Caco-2 (cell line): Measurements from ENCODE around the gene AMHR2. TPM values are rescaled to one million over a fixed set of nuclear protein-coding genes. Genes with fewer than 3 reads are reported as not detected.
A peak's percentile ranks its signal among the peaks of the same experiment; 100 is the strongest.

Experiments used
- BruUV-seq: library from RNA; stranded (reverse); fragments of 400-500 nt; replicated peaks from 2 replicates; lab custom pipeline; 2021; lab: Mats Ljungman, UMichigan
- CTCF ChIA-PET: fragments of 300-600 bp; sonication (Branson Sonifier 250); formaldehyde crosslinking; loops from one replicate; lab custom pipeline; 2022; ENCODE audit warnings: antibody characterized with exemption; lab: Charles Lee
- POLR2A ChIA-PET: fragments of 300-600 bp; sonication (Branson Sonifier 250); formaldehyde crosslinking; loops from one replicate; lab custom pipeline; 2022; ENCODE audit warnings: antibody characterized with exemption; lab: Charles Lee
- DNase-seq, 2 experiments: peaks; one replicate each; pipeline versions ENCODE4 v3.0.0 to v3.0.0-alpha.2; 2020 to 2022
- H3K27me3 ChIP-seq: replicated peaks from 2 replicates; pipeline ENCODE4 v1.6.0; 2011; ENCODE audit warnings: low read length; ENCODE audit not compliant: control insufficient read depth, insufficient read depth
- H3K36me3 ChIP-seq: 2 replicates; pipeline ENCODE4 v1.5.1; 2011; ENCODE audit warnings: low read length; ENCODE audit not compliant: control insufficient read depth, insufficient read depth
- H3K4me1 ChIP-seq: fragments of 250-450 bp; sonication (Bioruptor Pico); 2 replicates; pipeline ENCODE4 v1.5.1; 2020; ENCODE audit warnings: mild to moderate bottlenecking
- H3K4me3 ChIP-seq: 2 replicates; pipeline ENCODE4 v1.5.1; 2011; ENCODE audit warnings: low read depth, mild to moderate bottlenecking, control low read depth, low read length
- H3K9me3 ChIP-seq: fragments of 250-450 bp; sonication (Bioruptor Pico); 2 replicates; pipeline ENCODE4 v1.5.1; 2020; ENCODE audit warnings: mild to moderate bottlenecking, moderate library complexity
- H3K27ac Mint-ChIP-seq: one replicate; pipeline ENCODE4 v1.8.0; 2022; ENCODE audit warnings: mixed read lengths; ENCODE audit not compliant: unreplicated experiment
- H3K27me3 Mint-ChIP-seq: one replicate; pipeline ENCODE4 v1.8.0; 2022; ENCODE audit warnings: mixed read lengths; ENCODE audit not compliant: insufficient read depth, unreplicated experiment
- H3K36me3 Mint-ChIP-seq: one replicate; pipeline ENCODE4 v1.8.0; 2022; ENCODE audit warnings: mild to moderate bottlenecking, mixed read lengths; ENCODE audit not compliant: insufficient read depth, unreplicated experiment
- H3K4me1 Mint-ChIP-seq: one replicate; pipeline ENCODE4 v1.8.0; 2022; ENCODE audit warnings: low read depth, mixed read lengths; ENCODE audit not compliant: unreplicated experiment
- H3K4me3 Mint-ChIP-seq: one replicate; pipeline ENCODE4 v1.8.0; 2022; ENCODE audit warnings: mild to moderate bottlenecking, moderate library complexity, mixed read lengths; ENCODE audit not compliant: unreplicated experiment
- H3K9me3 Mint-ChIP-seq: one replicate; pipeline ENCODE4 v1.8.0; 2022; ENCODE audit warnings: mixed read lengths; ENCODE audit not compliant: unreplicated experiment
- CTCF ChIP-seq, 2 experiments: fragments of 200-600 bp in 1 of 2; IDR thresholded peaks; 1 replicate in 1 of 2; 2 replicates in 1 of 2; pipeline versions ENCODE4 v1.5.1 to v1.8.0; 2011 to 2022; ENCODE audit warnings: antibody characterized with exemption in 1 of 2, control low read depth in 1 of 2, inconsistent platforms in 1 of 2, low read depth in 1 of 2, low read length in 1 of 2, mild to moderate bottlenecking in 1 of 2, moderate library complexity in 1 of 2; ENCODE audit not compliant: insufficient read depth in 1 of 2, severe bottlenecking in 1 of 2, unreplicated experiment in 1 of 2
- intact Hi-C: fragments of 100-400 bp; cut with micrococcal nuclease; formaldehyde crosslinking; loops from one replicate; pipeline ENCODE4 v1.10.0; 2022; ENCODE audit not compliant: unreplicated experiment
- total RNA-seq: library from RNA; stranded (reverse); gene quantifications from 2 replicates; pipeline ENCODE4 v1.2.3, GENCODE V29; 2022

AMHR2 gene
- total RNA-seq, 1 experiment from 2014 or later, result 0.48 TPM

- no peaks in the 10 kb centered on the region for H3K27me3 ChIP-seq
- Mint-ChIP-seq H3K27me3 (no peaks in the 10 kb centered on the region), H3K36me3 (peaks cover 48% of the 10 kb centered on the region), H3K4me1 (peaks cover 9% of the 10 kb centered on the region), H3K4me3 (no peak within 1 kb of the TSS), H3K27ac (peak within 1 kb of the TSS; percentile 96), H3K9me3 (no peaks in the 10 kb centered on the region)
- POLR2A ChIA-PET, result interaction anchor here (0.8 to 1.9 kb wide), 9 partner anchors 20 to 121 kb away, joined by 3 to 13 read pairs (median 6); partner anchors contain the start of genes AAAS, MYG1, PFDN5 and PRR13
- intact Hi-C loops, result loop anchor here (5.0 kb wide), 1 partner anchor 158 kb away; no protein-coding TSS in a partner anchor
- no peaks in the 10 kb centered on the region for H3K9me3 ChIP-seq
- TF ChIP-seq CTCF (IDR thresholded peaks at IDR 0.05; ENCODE audit: insufficient read depth in 1 of 2, low read depth in 1 of 2, low read length in 1 of 2, severe bottlenecking in 1 of 2, unreplicated experiment in 1 of 2), result no peak
- peaks cover 22% of the 10 kb centered on the region for H3K4me1 ChIP-seq
- DNase-seq, result peak; percentile 91 to 96
- peaks cover 5% of the 10 kb centered on the region; the same call in 1 of the 2 replicates for H3K36me3 ChIP-seq
- no TSS peak for BruUV-seq
- CTCF ChIA-PET, result interaction anchor here (0.6 to 2.0 kb wide), 14 partner anchors 28 to 374 kb away, joined by 3 to 23 read pairs (median 5); partner anchors contain the start of genes AAAS, EIF4B and MYG1
- H3K4me3 ChIP-seq, result peak within 1 kb of the TSS; percentile 45
These were observed 43.4 kb upstream of the AMHR2 start, which contains the start of gene SP1 for GRCh38 chr12:53380104-53380793. SP1 (plus strand) TSS chr12:53380176; CDS start chr12:53380292, 116 bp downstream.

GRCh38 chr12:53380794-53381730 is 42.6 kb upstream of the AMHR2 start:
- peak in 1 of 2 experiments; percentile 66 for DNase-seq
- Mint-ChIP-seq H3K4me3 (no peak overlapping the region), H3K27ac (peak overlapping the region; percentile 96), H3K9me3 (no peaks in the 10 kb centered on the region), H3K36me3 (peaks cover 56% of the 10 kb centered on the region), H3K4me1 (peaks cover 13% of the 10 kb centered on the region), H3K27me3 (no peaks in the 10 kb centered on the region)
- no peaks in the 10 kb centered on the region for H3K27me3 ChIP-seq
- H3K4me1 ChIP-seq, result peaks cover 22% of the 10 kb centered on the region
- no TSS peak for BruUV-seq
- CTCF ChIA-PET, result interaction anchor here (0.6 to 1.6 kb wide), 8 partner anchors 27 to 632 kb away, joined by 3 to 14 read pairs (median 6); partner anchors contain the start of gene AAAS
- intact Hi-C loops, result loop anchor here (1.0 to 5.0 kb wide), 2 partner anchors 29 to 159 kb away; no protein-coding TSS in a partner anchor
- TF ChIP-seq CTCF (IDR thresholded peaks at IDR 0.05; ENCODE audit: insufficient read depth in 1 of 2, low read depth in 1 of 2, low read length in 1 of 2, severe bottlenecking in 1 of 2, unreplicated experiment in 1 of 2), result no peak
- no peaks in the 10 kb centered on the region for H3K9me3 ChIP-seq
- H3K36me3 ChIP-seq, result peaks cover 5% of the 10 kb centered on the region; the same call in 1 of the 2 replicates
- POLR2A ChIA-PET, result interaction anchor here (0.7 kb wide), 1 partner anchor 333 kb away, joined by 10 read pairs; no protein-coding TSS in a partner anchor
- H3K4me3 ChIP-seq, result peak overlapping the region; percentile 41
